Activated T-helper 17 cell treated with anti-CD3 and anti-CD28 coated beads, Interleukin-2, amount 50 U/mL, for 72 hours (primary cell): ENCODE results near the gene PERCC1. TPM values are rescaled to one million over a fixed set of nuclear protein-coding genes. Genes with fewer than 3 reads are reported as not detected.
A peak's percentile ranks its signal among the peaks of the same experiment; 100 is the strongest.

ENCODE experiments used
- ATAC-seq: fragments of 150-1000 bp; cut with Tn5 transposase; replicated peaks from 2 replicates; pipeline ENCODE4 v1.10.0; 2021; ENCODE audit warnings: mild to moderate bottlenecking, moderate library complexity
- H3K27ac Mint-ChIP-seq: one replicate; pipeline ENCODE4 v1.8.0; 2022; ENCODE audit warnings: mixed read lengths
- H3K27me3 Mint-ChIP-seq: one replicate; pipeline ENCODE4 v1.8.0; 2022; ENCODE audit warnings: mixed read lengths
- H3K36me3 Mint-ChIP-seq: one replicate; pipeline ENCODE4 v1.8.0; 2022; ENCODE audit warnings: low read depth, mild to moderate bottlenecking, mixed read lengths
- H3K4me1 Mint-ChIP-seq: one replicate; pipeline ENCODE4 v1.8.0; 2022; ENCODE audit warnings: mixed read lengths
- H3K4me3 Mint-ChIP-seq: one replicate; pipeline ENCODE4 v1.8.0; 2022; ENCODE audit warnings: mild to moderate bottlenecking, mixed read lengths
- H3K9me3 Mint-ChIP-seq: one replicate; pipeline ENCODE4 v1.8.0; 2022; ENCODE audit warnings: mixed read lengths
- total RNA-seq, 2 donors: library from RNA; stranded (reverse); gene quantifications; one replicate each; pipeline ENCODE4 v1.2.3, GENCODE V29; 2022

Gene PERCC1
- total RNA-seq, 2 donors from 2014 or later, result not detected

DNA sequence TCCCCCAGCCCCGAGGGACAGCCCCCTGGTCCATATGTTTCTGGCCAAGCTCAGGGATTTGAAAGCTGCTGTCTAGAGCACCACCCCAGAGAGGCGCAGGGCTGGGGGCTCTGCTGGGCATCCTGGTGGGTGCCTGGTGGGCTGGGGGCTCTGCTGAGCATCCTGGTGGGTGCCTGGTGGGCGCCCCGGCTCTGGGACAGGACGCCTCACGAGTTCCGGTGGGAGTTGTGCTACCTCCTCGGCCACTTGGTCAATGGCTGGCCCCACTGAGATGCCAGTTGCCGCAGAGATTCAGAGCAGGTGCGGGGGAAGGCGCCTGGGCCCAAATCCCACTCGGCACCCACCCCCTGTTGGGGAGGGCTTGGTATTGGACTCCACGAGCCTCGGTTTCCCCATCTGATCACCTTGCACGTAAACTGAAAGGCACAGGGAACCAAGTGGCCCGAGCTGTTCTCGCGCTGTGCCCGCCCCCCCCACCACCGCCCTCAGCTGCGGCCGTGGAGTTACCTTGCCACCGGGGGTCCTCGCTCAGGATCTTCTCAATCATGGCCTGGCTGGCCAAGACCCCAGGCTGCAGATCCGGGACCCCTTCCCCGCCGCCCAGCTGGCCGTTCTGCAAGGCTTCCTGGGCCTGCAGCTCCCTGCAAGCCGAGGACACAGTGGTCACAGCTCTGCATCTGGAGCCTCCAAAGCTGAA, 29.7 kb upstream of the PERCC1 start:
- no peaks in the 10 kb centered on the region for H3K9me3 Mint-ChIP-seq
- no peak for ATAC-seq
- peaks cover 61% of the 10 kb centered on the region for H3K36me3 Mint-ChIP-seq
- H3K4me1 Mint-ChIP-seq, result no peaks in the 10 kb centered on the region
- no peak overlapping the region for H3K27ac Mint-ChIP-seq
- no peak overlapping the region for H3K4me3 Mint-ChIP-seq
- H3K27me3 Mint-ChIP-seq, result no peaks in the 10 kb centered on the region

- Mint-ChIP-seq H3K4me3 (no peak overlapping the region), H3K27me3 (no peaks in the 10 kb centered on the region), H3K4me1 (no peaks in the 10 kb centered on the region), H3K9me3 (no peaks in the 10 kb centered on the region), H3K36me3 (peaks cover 66% of the 10 kb centered on the region), H3K27ac (no peak overlapping the region)
- ATAC-seq, result no peak
These were observed 29.1 kb upstream of the PERCC1 start for GRCh38 chr16:1401758-1402154.

DNA sequence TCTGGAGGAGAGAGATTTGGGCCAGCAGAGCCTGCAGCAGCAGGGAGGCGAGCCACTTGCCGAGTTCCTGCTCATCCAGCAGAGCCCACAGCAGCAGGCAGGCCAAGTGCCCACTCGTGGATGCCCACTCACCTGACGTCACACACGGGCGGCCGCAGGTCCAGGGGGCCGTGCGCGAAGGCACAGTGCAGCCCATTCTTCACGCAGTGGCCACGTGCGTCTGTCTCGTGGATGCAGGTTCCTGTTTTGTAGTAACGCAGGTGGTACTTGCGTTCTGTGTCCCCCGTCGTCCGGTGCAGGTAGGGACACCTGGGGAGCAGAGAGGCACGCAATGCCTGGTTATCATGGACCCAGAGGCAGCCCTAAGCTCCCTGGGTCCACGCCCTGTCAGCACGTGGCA, 27.8 kb upstream of the PERCC1 start:
- H3K4me1 Mint-ChIP-seq, result no peaks in the 10 kb centered on the region
- H3K27ac Mint-ChIP-seq, result no peak overlapping the region
- ATAC-seq, result no peak

DNA sequence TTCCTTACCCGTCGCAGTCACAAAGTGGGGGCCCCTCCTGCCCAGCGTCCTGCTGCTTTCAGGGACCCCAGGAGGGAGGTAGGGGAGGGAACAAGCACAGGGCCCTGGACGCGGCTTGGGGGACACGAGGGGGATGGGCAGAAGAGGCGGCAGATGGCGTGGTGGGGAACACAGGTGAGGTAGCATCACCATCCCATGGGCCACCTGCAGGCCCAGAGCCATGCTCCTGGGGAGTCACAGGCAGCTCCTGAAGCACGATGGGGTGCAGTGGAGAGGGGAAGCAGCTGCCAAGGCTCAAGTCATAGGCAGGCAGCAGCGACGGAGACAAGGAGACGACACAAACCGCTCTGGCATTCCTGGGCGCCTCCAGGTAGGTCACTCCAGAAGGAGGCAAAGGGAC, 27.1 kb upstream of the PERCC1 start:
- H3K27me3 Mint-ChIP-seq, result no peaks in the 10 kb centered on the region

More for the DNA sequence above, 27.8 kb upstream of the PERCC1 start:
- peaks cover 70% of the 10 kb centered on the region for H3K36me3 Mint-ChIP-seq
- no peaks in the 10 kb centered on the region for H3K27me3 Mint-ChIP-seq
- H3K4me3 Mint-ChIP-seq, result no peak overlapping the region
- no peaks in the 10 kb centered on the region for H3K9me3 Mint-ChIP-seq

DNA sequence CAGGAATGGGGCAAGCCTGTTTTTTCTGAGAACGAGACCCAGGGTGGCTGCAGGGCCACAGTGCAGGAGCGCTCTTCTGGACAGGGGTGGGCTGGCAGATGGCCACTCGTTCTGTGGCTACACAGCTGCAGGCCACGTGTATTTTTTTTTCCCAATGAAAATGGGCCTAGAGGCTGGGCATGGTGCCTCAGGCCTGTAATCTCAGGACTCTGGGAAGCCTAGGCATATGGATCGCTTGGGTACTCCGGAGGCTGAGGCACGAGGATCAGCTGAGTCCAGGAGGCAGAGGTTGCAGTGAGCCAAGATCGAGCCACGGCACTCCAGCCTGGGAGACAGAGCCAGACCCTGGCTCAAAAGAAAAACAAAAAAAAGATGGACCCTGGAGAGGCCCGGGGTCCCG, 23.1 kb upstream of the PERCC1 start:
- Mint-ChIP-seq H3K27me3 (no peaks in the 10 kb centered on the region), H3K27ac (no peak overlapping the region), H3K36me3 (peaks cover 45% of the 10 kb centered on the region), H3K4me1 (no peaks in the 10 kb centered on the region), H3K9me3 (no peaks in the 10 kb centered on the region), H3K4me3 (peak overlapping the region; percentile 56)
- no peak for ATAC-seq

More for the DNA sequence above, 27.1 kb upstream of the PERCC1 start:
- H3K27ac Mint-ChIP-seq, result no peak overlapping the region
- H3K4me1 Mint-ChIP-seq, result no peaks in the 10 kb centered on the region
- ATAC-seq, result no peak
- H3K4me3 Mint-ChIP-seq, result no peak overlapping the region
- H3K9me3 Mint-ChIP-seq, result no peaks in the 10 kb centered on the region
- H3K36me3 Mint-ChIP-seq, result peaks cover 63% of the 10 kb centered on the region

- ATAC-seq, result peak; percentile 96
- Mint-ChIP-seq H3K4me1 (no peaks in the 10 kb centered on the region), H3K4me3 (peak overlapping the region; percentile 56), H3K9me3 (no peaks in the 10 kb centered on the region), H3K36me3 (peaks cover 42% of the 10 kb centered on the region), H3K27ac (no peak overlapping the region), H3K27me3 (no peaks in the 10 kb centered on the region)
These were observed 22.6 kb upstream of the PERCC1 start for GRCh38 chr16:1408171-1408837.

- ATAC-seq, result no peak
- no peaks in the 10 kb centered on the region for H3K4me1 Mint-ChIP-seq
- no peaks in the 10 kb centered on the region for H3K9me3 Mint-ChIP-seq
- no peaks in the 10 kb centered on the region for H3K27me3 Mint-ChIP-seq
- peak overlapping the region; percentile 70 for H3K4me3 Mint-ChIP-seq
- H3K36me3 Mint-ChIP-seq, result peaks cover 30% of the 10 kb centered on the region
- H3K27ac Mint-ChIP-seq, result peak overlapping the region; percentile 68
These were observed 18.0 kb upstream of the PERCC1 start for GRCh38 chr16:1412847-1413246.

- H3K27me3 Mint-ChIP-seq, result no peaks in the 10 kb centered on the region
- ATAC-seq, result peak; percentile 75
- H3K4me3 Mint-ChIP-seq, result peak overlapping the region; percentile 70
- H3K4me1 Mint-ChIP-seq, result no peaks in the 10 kb centered on the region
- H3K9me3 Mint-ChIP-seq, result no peaks in the 10 kb centered on the region
- H3K36me3 Mint-ChIP-seq, result peaks cover 41% of the 10 kb centered on the region
- peak overlapping the region; percentile 68 for H3K27ac Mint-ChIP-seq
These were observed 17.0 kb upstream of the PERCC1 start for GRCh38 chr16:1413684-1414531.

DNA sequence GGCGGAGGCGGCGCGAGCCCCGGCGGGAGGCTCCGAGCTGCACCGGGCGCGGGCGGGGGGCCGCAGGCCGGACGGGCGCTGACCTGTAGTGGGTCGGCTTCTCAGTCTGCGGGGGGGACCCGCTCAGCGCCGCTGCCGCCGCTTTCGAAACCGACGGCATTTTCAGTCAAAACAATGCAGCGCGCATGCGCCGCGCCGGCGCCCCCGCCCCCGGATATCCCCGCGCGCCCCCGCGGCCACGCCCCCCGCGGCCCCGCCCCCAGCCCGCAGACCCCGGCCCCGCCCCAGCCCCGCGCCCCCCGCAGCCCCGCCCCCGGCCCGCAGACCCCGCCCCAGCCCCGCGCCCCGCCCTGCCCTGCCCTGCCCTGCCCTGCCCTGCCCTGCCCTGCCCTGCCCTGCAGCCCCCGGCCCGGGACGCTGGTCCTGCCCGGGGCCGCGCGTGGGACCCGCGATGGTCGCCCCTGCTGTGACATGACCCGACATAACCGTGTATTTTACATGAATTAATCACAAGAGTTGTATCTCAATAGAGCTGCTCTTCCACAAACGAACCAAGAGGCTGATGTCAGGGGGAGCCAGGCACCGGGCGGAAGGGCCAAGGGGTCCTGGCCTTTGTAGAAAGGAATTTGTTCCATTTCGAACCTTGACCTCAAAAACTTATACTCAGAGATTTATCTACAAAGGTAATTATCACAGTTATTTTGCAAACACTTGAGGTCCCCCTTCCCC, 16.2 kb upstream of the PERCC1 start, which contains the start of gene UNKL:
Gene UNKL, minus strand, starts transcription at position 173 of the 729 bp plus-strand sequence. Its CDS starts 13 bp downstream, at position 160.
- Mint-ChIP-seq H3K27me3 (no peaks in the 10 kb centered on the region), H3K4me3 (peak within 1 kb of the TSS; percentile 70), H3K9me3 (no peaks in the 10 kb centered on the region), H3K27ac (peak within 1 kb of the TSS; percentile 79), H3K36me3 (peaks cover 41% of the 10 kb centered on the region), H3K4me1 (no peaks in the 10 kb centered on the region)
- ATAC-seq, result peak; percentile 73

GRCh38 chr16:1416521-1416941, 14.3 kb upstream of the PERCC1 start:
- H3K4me3 Mint-ChIP-seq, result no peak overlapping the region
- peaks cover 44% of the 10 kb centered on the region for H3K36me3 Mint-ChIP-seq
- H3K27ac Mint-ChIP-seq, result peak overlapping the region; percentile 24
- no peaks in the 10 kb centered on the region for H3K4me1 Mint-ChIP-seq
- ATAC-seq, result no peak
- H3K9me3 Mint-ChIP-seq, result no peaks in the 10 kb centered on the region
- H3K27me3 Mint-ChIP-seq, result no peaks in the 10 kb centered on the region

GRCh38 chr16:1420111-1420539, 10.8 kb upstream of the PERCC1 start:
- no peaks in the 10 kb centered on the region for H3K4me1 Mint-ChIP-seq
- H3K36me3 Mint-ChIP-seq, result peaks cover 29% of the 10 kb centered on the region
- H3K27ac Mint-ChIP-seq, result peak overlapping the region; percentile 99
- ATAC-seq, result no peak
- H3K9me3 Mint-ChIP-seq, result no peaks in the 10 kb centered on the region
- peak overlapping the region; percentile 86 for H3K4me3 Mint-ChIP-seq
- no peaks in the 10 kb centered on the region for H3K27me3 Mint-ChIP-seq

DNA sequence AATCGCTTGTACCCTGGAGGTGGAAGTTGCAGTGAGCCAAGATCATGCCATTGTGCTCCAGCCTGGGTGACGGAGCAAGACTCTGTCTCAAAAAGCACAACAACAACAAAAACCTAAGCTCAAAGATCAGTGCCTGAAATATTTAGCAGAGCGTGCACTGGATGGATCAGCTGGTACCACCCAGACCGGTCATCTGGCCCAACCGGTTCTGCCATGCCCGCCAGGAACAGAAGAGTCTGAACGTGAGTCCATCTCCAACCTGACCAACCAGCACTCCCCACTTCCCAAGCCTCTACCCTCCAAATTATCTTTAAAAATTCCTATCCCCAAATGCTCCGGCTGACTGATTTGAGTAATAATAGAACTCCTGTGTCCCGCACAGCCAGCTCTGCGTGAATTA, 8.8 kb upstream of the PERCC1 start:
- no peak for ATAC-seq
- Mint-ChIP-seq H3K4me1 (no peaks in the 10 kb centered on the region), H3K36me3 (peaks cover 27% of the 10 kb centered on the region), H3K27ac (peak overlapping the region; percentile 99), H3K9me3 (no peaks in the 10 kb centered on the region), H3K4me3 (peak overlapping the region; percentile 86), H3K27me3 (no peaks in the 10 kb centered on the region)

DNA sequence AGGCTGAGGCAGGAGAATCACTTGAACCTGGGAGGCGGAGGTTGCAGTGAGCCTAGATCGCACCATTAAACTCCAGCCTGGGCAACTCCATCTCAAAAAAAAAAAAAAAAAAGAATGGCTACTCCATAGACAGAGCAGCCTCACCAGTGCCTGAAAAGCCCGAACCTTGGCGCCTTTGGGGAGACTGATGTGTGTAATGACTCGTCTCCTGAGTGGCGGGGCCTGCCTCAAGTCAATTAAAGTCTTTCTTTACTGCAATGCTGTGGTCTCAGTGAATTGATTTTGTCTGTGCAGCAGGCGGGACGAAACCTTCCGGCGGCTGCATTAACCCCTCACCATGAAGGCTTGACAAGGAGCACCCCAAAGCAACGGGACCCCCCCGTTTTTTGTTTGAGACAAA, 6.8 kb upstream of the PERCC1 start:
- Mint-ChIP-seq H3K9me3 (no peaks in the 10 kb centered on the region), H3K4me3 (no peak overlapping the region), H3K27me3 (no peaks in the 10 kb centered on the region), H3K27ac (peak overlapping the region; percentile 78), H3K36me3 (peaks cover 11% of the 10 kb centered on the region), H3K4me1 (no peaks in the 10 kb centered on the region)
- ATAC-seq, result no peak
